Common myeloid progenitor, CD34-positive (primary cell): ENCODE measurements around the gene OR5B3.
"Not testable (repeated sequence)": the region's sequence is repeated elsewhere in the genome, so short reads cannot be mapped to it uniquely, and the experiment has no call there.

Experiments used
- CTCF ChIA-PET: fragments of 350-600 bp; sonication (Branson Sonifier 250); formaldehyde crosslinking; loops from one replicate; lab custom pipeline; 2021; ENCODE audit warnings: antibody characterized with exemption; lab: Charles Lee
- POLR2A ChIA-PET: fragments of 350-600 bp; sonication (Branson Sonifier 250); formaldehyde crosslinking; loops from one replicate; lab custom pipeline; 2021; ENCODE audit warnings: antibody characterized with exemption; lab: Charles Lee
- DNase-seq, 3 donors: peaks; one replicate each; pipeline versions ENCODE4 v3.0.0 to v3.0.0-alpha.2; 2013
- H3K27ac ChIP-seq, 2 experiments: 1 replicate in 1 of 2; 2 replicates in 1 of 2; pipeline ENCODE4 v1.7.0; 2013; ENCODE audit warnings: inconsistent platforms in 2 of 2, low read length in 2 of 2, mild to moderate bottlenecking in 2 of 2, low read depth in 1 of 2, moderate library complexity in 1 of 2; ENCODE audit not compliant: severe bottlenecking in 2 of 2, insufficient read depth in 1 of 2, poor library complexity in 1 of 2
- H3K27me3 ChIP-seq, 5 experiments: replicated peaks in 2 of 5; 1 replicate in 3 of 5; 2 replicates in 2 of 5; pipeline versions ENCODE4 v1.6.1 to v1.7.0; 2013; ENCODE audit warnings: low read length in 4 of 5, mild to moderate bottlenecking in 2 of 5, moderate library complexity in 2 of 5, inconsistent platforms in 1 of 5; ENCODE audit not compliant: insufficient read depth in 5 of 5, control insufficient read depth in 4 of 5
- H3K36me3 ChIP-seq, 4 experiments: 1 replicate in 2 of 4; 2 replicates in 2 of 4; pipeline versions ENCODE4 v1.6.1 to v1.7.0; 2013; ENCODE audit warnings: low read length in 3 of 4, control low read depth in 1 of 4, mild to moderate bottlenecking in 1 of 4; ENCODE audit not compliant: control insufficient read depth in 4 of 4, insufficient read depth in 4 of 4
- H3K4me1 ChIP-seq, 4 experiments: 1 replicate in 3 of 4; 2 replicates in 1 of 4; pipeline versions ENCODE4 v1.6.1 to v1.7.1; 2013; ENCODE audit warnings: low read length in 3 of 4, mild to moderate bottlenecking in 3 of 4, control low read depth in 1 of 4, inconsistent platforms in 1 of 4, moderate library complexity in 1 of 4; ENCODE audit not compliant: control insufficient read depth in 4 of 4, insufficient read depth in 4 of 4; ENCODE audit errors: control extremely low read depth in 1 of 4
- H3K4me3 ChIP-seq, 7 experiments: 1 replicate in 4 of 7; 2 replicates in 3 of 7; pipeline versions ENCODE4 v1.5.1 to v1.7.0; 2013; ENCODE audit warnings: mild to moderate bottlenecking in 7 of 7, low read length in 6 of 7, moderate library complexity in 6 of 7, inconsistent platforms in 2 of 7, low read depth in 2 of 7, control low read depth in 1 of 7; ENCODE audit not compliant: insufficient read depth in 4 of 7, control insufficient read depth in 1 of 7; ENCODE audit errors: extremely low read depth in 1 of 7
- H3K9me3 ChIP-seq, 5 experiments: 1 replicate in 4 of 5; 2 replicates in 1 of 5; pipeline versions ENCODE4 v1.6.1 to v1.7.1; 2013; ENCODE audit warnings: low read length in 4 of 5, mild to moderate bottlenecking in 2 of 5, inconsistent platforms in 1 of 5, low read depth in 1 of 5, moderate library complexity in 1 of 5; ENCODE audit not compliant: control insufficient read depth in 4 of 5, insufficient read depth in 2 of 5; ENCODE audit errors: control extremely low read depth in 1 of 5
- WGBS: methylation state at CpG from one replicate; pipeline ENCODE4 v1.1.5; 2013; ENCODE audit not compliant: insufficient coverage; 5-methylcytosine and 5-hydroxymethylcytosine counted together

The OR5B3 gene

GRCh38 chr11:58433638-58434203 is 27.0 kb upstream of the OR5B3 start:
- H3K36me3 ChIP-seq: no peaks in the 10 kb centered on the region
- no peak overlapping the region for H3K4me3 ChIP-seq
- H3K9me3 ChIP-seq: peaks cover 0 to 1% (median 0%) of the 10 kb centered on the region in 5 experiments
- H3K27me3 ChIP-seq: no peaks in the 10 kb centered on the region
- CTCF ChIA-PET: no interaction called here
- POLR2A ChIA-PET: no interaction called here
- no peak overlapping the region for H3K27ac ChIP-seq
- no CpG with 5 or more reads among the region's 3 CpGs for WGBS
- H3K4me1 ChIP-seq: no peaks in the 10 kb centered on the region
- no peak for DNase-seq

- ChIA-PET POLR2A (no interaction called here), CTCF (no interaction called here)
- no CpG with 5 or more reads among the region's 1 CpG for WGBS
Measured at GRCh38 chr11:58429273-58429672, 22.6 kb upstream of the OR5B3 start.

GRCh38 chr11:58428021-58428420 is 21.3 kb upstream of the OR5B3 start, which contains the start of gene OR5B2:
OR5B2 (minus strand) TSS chr11:58428121; CDS start chr11:58423261, 4,860 bp downstream.
- peaks cover 0 to 3% (median 0%) of the 10 kb centered on the region in 5 experiments for H3K27me3 ChIP-seq
- no peaks in the 10 kb centered on the region for H3K36me3 ChIP-seq
- no peak for DNase-seq
- ChIA-PET CTCF (no interaction called here), POLR2A (no interaction called here)
- 95% methylated on average over 3 of the region's 3 CpGs for WGBS
- no peak within 1 kb of the TSS for H3K4me3 ChIP-seq
- H3K27ac ChIP-seq: no peak within 1 kb of the TSS
- no peaks in the 10 kb centered on the region for H3K4me1 ChIP-seq
- H3K9me3 ChIP-seq: peaks cover 0 to 7% (median 1%) of the 10 kb centered on the region in 5 experiments

More at GRCh38 chr11:58429273-58429672, 22.6 kb upstream of the OR5B3 start:
- Histone ChIP-seq H3K27me3 (no peaks in the 10 kb centered on the region), H3K9me3 (peaks cover 0 to 7% (median 1%) of the 10 kb centered on the region in 5 experiments), H3K27ac (no peak overlapping the region), H3K36me3 (no peaks in the 10 kb centered on the region), H3K4me1 (no peaks in the 10 kb centered on the region), H3K4me3 (no peak overlapping the region)
- DNase-seq: no peak

- H3K27ac ChIP-seq, H3K27me3 ChIP-seq, CTCF ChIA-PET, H3K4me1 ChIP-seq, POLR2A ChIA-PET, H3K4me3 ChIP-seq, DNase-seq, H3K36me3 ChIP-seq, H3K9me3 ChIP-seq: not testable (repeated sequence)
- no CpG with 5 or more reads among the region's 2 CpGs for WGBS
Measured at GRCh38 chr11:58399622-58400021, 7.1 kb downstream of the OR5B3 start.

- Histone ChIP-seq H3K27me3 (peaks cover 0 to 4% (median 0%) of the 10 kb centered on the region in 5 experiments), H3K4me1 (no peaks in the 10 kb centered on the region), H3K9me3 (peaks cover 0 to 4% (median 0%) of the 10 kb centered on the region in 5 experiments), H3K4me3 (no peak overlapping the region), H3K36me3 (no peaks in the 10 kb centered on the region), H3K27ac (no peak overlapping the region)
- no CpG with 5 or more reads among the region's 2 CpGs for WGBS
- DNase-seq: no peak
- ChIA-PET POLR2A (no interaction called here), CTCF (no interaction called here)
Measured at GRCh38 chr11:58395581-58395980, 11.1 kb downstream of the OR5B3 start.

- no peak for DNase-seq
- H3K27ac ChIP-seq: no peak overlapping the region
- ChIA-PET CTCF (no interaction called here), POLR2A (no interaction called here)
- no peak overlapping the region for H3K4me3 ChIP-seq
- H3K36me3 ChIP-seq: no peaks in the 10 kb centered on the region
- no peaks in the 10 kb centered on the region for H3K4me1 ChIP-seq
- H3K27me3 ChIP-seq: peaks cover 0 to 4% (median 0%) of the 10 kb centered on the region in 5 experiments
- peaks cover 0 to 4% (median 0%) of the 10 kb centered on the region in 5 experiments for H3K9me3 ChIP-seq
Measured at GRCh38 chr11:58394195-58394594, 12.5 kb downstream of the OR5B3 start.

- ChIA-PET CTCF (no interaction called here), POLR2A (interaction anchor here (0.6 kb wide), 1 partner anchor 636 kb away, joined by 3 read pairs; no protein-coding TSS in a partner anchor)
- Histone ChIP-seq H3K36me3 (no peaks in the 10 kb centered on the region), H3K4me3 (no peak overlapping the region), H3K9me3 (peaks cover 0 to 4% (median 0%) of the 10 kb centered on the region in 5 experiments), H3K27ac (no peak overlapping the region), H3K27me3 (peaks cover 0 to 4% (median 0%) of the 10 kb centered on the region in 5 experiments), H3K4me1 (no peaks in the 10 kb centered on the region)
- no peak for DNase-seq
- 67% methylated on average over 1 of the region's 1 CpG for WGBS
Measured at GRCh38 chr11:58392746-58393145, 13.9 kb downstream of the OR5B3 start.
